Activated T-helper 1 cell treated with anti-CD3 and anti-CD28 coated beads, Interleukin-2, amount 50 U/mL, for 16 hours (primary cell): Measurements from ENCODE around the gene DLG2.
"Not testable (repeated sequence)": the region's sequence is repeated elsewhere in the genome, so short reads cannot be mapped to it uniquely, and the experiment has no call there.

Source experiments
- DNase-seq, 2 donors: peaks; one replicate each; pipeline ENCODE4 v3.0.0-alpha.2; 2020; ENCODE audit warnings: low read depth in 1 of 2, low spot score in 1 of 2

The DLG2 gene

DNA sequence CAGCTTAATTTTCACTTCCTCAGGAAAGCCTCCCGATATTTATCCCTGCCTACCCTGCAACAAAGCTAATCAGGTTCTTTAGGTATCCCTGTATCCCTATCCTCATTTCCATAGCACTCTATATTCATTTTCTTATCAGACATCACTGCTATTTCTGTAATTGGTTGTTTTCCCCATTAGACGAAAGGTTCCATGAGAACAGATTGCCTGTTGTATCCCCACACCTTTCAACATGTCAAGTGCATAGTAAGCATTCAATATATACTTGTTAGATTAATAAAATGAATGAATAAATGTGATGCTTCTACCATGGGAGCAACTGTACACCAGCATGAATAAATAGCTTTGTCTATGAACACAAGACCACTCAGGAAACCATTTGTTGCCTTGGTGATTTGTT lies 499.8 kb downstream of the DLG2 start:
- no peak for DNase-seq

DNA sequence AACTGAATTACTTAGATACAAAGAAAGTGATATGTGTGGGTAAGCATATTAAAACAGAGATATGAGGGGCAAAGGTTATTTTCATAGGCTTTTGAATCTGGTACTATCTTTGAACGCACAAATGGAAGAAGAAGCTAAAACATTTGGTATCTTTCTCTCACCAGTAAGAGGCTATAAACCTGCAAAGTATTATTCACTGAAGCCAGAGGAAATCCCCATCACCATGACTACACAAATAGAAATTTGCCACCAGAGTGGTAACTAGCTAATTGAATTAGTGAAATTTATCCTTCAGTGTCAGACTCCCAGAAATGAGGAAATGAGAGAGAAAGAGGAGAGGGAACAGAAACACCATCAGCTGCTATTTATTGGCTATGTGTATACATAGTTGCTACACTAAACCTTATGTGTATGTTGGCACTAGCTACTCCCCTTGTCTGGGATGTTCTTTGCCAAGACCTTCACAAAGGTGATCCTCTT lies 503.4 kb downstream of the DLG2 start:
- DNase-seq: no peak

DNA sequence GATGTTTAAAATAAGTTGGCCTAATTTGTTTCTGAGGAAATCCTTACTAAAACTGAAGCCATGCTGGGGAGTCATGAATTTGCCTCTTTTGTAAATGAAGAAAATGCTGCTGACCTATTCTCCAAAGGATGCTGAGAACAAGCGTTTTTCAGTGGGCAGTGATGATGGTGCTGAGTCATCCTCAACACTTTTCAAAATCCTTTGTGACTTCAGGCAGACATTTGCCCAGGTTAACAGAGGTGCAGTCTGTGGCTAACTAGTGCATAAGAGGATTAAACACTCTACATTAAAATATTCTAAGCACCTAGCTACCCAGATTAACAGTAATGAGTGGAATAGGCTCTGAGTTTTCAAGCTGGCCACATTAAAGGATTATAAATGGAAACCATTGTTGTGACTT lies 509.0 kb downstream of the DLG2 start:
- DNase-seq: no peak

DNA sequence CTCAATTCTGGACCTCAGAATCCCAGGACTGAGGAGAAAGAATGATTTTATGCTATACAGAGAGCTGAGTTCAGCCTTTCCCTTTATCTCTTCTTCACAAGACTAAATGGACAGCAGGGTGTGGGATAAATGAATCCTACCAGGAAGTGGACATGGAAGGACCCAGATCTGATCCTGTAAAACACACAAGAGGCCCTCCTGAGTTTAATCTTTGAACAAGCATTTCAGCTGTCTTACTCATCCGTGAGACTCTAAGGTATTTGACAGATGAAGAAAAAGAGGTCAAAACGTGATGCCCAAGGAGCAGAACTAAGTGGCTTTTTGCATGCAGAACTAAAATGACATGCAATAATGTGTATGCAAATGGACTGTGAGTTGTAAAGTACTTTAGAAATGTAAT lies 511.3 kb downstream of the DLG2 start:
- no peak for DNase-seq

DNA sequence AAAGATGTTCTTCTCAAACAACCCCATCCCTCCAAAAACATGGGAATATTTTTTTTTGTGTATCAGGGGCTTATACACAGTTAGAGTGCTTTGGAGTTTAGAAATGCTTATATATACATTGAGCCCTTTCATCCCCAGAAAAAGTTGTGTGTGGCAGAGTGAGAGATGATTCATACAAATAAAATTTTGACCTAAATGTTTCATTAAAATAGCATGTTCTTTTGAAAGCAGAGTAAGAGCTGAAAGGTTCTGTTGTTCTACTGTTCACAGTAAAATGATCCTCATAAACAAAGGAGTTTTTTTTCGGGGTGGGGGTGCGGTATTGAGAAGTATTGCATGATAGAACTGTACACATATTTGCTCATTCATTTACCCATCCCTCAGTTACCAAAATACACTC lies 512.4 kb downstream of the DLG2 start:
- no peak for DNase-seq

DNA sequence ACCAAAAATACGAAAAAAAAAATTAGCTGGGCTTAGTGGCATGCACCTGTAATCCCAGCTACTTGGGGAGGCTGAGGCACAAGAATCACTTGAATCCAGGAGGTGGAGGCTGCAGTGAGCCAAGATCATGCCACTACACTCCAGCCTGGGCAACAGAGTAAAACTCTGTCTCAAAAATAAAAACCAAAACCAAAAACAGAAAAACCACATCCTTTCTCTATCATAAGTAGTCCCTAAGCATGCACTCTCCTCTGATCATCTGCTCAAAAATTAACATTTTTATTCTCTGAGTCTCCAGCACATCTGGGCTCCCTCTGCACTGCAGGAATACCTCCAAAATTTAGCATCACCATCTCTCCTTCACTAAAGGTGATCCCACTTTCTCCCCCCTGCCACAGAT lies 516.9 kb downstream of the DLG2 start:
- not testable (repeated sequence) for DNase-seq

DNA sequence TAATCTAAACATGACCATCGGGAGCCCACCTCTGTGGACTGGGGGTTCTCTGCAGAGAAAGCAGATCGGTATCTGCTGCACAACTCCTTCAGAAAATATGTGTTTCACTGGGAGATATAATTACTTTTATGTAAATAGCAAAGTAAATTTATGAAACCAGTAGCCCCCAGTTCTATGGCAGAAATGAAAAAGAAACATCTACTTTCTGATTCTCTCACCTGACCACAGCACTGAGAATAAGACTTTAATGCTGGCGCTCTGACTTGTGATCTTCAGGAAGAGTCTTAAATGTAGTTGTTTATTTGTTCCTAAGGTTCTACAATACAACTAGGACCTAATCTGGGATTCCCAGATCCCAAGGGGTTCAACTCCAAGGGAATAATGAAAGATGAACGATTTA lies 518.0 kb downstream of the DLG2 start:
- no peak for DNase-seq

DNA sequence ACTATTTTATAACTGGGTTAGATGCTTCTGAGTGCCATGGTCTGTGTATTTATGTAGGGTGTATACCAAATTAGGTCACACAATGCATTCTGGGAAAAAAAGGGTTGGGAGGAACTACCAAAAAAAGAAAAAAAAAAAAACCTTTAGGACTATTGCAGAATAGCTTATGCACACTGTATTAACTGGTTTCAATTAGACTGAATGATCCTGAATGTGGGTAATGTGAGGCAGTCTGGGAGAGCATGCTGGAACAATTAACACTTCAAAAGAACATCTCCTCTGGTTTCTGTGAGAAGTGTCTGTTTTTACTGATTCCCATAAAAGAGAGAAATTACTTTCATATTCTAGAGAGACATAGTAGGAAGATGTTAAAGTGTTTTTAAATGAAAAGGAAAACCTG lies 521.3 kb downstream of the DLG2 start:
- DNase-seq: no peak

DNA sequence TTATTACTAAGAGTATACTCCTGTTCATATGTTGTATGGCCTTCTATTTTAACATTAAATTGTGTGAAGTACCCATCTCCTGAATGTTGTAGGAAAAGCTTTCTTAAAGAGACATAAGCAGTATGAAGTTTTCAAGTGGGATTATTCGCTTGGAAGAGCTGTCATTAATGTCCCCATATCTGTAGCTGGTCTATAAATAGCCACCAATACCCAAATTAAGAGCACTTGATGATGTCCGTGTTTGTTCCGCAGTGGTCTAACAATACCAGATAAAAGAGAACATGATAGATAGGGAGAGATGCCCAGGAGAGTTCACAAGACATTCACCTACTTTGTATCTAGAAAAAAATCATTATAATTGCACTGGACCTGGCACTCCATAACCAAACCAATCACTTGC lies 527.6 kb downstream of the DLG2 start:
- no peak for DNase-seq

DNA sequence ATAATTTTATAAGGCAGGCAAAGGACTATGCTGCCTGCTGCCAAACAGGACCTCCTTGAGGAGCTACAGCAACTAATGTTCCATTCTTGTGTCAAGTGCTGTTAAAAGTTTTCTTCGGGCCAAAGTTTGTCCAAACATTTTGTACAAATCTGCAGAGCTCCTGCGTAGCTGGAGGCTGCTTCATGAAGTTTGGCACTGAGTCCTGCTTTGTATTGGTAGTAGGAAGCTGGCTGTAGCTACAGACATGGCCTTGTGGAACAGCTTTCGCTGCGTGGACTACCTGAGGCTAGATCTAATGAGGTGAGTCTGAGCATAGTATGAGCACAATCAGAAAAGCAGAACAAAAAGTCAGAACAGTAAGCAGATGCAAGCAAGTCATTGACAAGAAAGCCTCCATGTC lies 528.1 kb downstream of the DLG2 start:
- DNase-seq: no peak

DNA sequence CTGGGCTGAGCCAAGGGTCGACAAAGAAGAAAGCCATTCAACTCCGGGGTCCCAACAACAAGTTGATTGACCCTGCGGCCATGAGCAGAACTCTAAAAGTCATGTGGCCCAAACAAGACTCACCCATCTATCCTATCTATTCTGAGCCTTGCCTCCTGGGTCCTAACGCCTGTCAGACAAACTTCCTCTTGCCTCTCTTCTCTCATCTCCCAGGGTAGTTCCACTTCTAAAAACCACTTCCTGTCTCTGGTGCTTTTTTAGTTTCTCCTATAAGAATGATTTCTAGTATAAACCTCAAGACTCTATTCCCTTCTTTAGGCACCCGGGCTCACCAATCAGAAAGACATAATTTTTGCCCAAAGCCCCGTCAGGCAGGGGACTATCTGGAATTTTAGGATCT lies 530.2 kb downstream of the DLG2 start:
- DNase-seq: no peak

DNA sequence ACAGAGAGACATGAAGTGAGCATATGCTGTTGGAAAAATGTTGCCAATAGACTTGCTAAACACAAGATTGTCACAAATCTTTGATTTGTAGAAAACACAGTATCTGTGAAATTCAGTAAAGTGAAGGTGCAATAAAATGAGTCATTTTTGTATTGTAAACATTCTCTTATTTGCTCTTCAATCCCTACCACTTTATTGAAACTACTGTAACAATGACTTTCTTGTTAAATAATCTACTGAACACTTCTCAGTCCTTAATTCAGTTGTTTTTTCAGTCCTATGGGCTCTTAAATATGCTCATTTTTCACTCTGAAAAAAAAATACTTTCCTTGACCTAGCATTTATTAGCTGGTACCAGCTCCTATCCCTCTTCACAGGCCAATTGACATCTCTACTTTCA lies 531.9 kb downstream of the DLG2 start:
- DNase-seq: no peak

DNA sequence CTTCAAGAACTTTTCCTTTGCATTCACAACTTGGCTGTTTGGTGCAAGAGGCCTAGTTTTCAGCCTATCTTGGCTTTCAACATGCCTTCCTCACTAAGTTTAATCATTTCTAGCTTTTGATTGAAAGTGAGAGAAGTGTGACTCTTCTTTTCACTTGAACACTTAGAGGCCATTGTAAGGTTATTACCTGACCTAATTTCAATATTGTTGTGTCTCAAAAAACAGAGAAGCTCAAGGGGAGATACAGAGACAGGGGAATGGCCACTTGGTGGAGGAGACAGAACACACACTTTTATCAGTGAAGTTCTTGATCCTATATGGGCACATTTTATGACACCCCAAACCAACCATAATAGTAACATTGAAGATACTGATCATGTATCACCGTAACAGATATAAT lies 532.3 kb downstream of the DLG2 start:
- no peak for DNase-seq

DNA sequence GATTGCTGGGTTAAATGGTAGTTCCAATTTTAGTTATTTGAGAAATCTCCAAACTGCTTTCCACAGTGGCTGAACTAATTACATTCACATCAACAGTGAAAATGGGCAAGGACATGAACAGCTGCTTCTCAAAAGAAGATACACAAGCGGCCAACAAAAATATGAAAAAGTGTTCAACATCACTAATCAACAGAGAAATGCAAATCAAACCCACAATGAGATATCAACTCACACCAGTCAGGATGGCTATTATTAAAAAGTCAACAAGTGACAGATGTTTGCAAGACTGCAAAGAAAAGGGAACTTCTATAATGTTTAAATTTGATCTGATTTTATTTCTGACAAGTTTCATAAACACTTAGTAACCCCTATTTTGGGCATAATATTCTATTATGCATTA lies 537.5 kb downstream of the DLG2 start:
- no peak for DNase-seq

DNA sequence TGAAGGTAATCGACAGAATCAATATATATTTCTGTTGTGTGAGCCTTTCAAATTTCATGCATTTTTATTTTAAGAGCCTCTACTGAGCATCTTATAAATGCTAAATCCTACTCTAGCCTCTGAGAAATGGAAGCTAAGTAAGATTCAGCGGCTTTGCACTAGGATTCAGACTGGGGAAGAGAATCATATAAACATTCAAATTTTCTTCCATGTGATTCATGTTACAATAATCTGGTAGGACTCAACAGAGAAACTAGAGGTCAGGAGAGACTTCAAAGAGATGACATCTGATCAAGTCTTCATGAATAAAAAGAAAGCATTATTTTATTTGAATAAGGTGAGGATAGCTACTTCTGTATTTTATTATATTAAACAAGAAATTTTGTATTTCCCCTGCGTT lies 538.9 kb downstream of the DLG2 start:
- DNase-seq: no peak

DNA sequence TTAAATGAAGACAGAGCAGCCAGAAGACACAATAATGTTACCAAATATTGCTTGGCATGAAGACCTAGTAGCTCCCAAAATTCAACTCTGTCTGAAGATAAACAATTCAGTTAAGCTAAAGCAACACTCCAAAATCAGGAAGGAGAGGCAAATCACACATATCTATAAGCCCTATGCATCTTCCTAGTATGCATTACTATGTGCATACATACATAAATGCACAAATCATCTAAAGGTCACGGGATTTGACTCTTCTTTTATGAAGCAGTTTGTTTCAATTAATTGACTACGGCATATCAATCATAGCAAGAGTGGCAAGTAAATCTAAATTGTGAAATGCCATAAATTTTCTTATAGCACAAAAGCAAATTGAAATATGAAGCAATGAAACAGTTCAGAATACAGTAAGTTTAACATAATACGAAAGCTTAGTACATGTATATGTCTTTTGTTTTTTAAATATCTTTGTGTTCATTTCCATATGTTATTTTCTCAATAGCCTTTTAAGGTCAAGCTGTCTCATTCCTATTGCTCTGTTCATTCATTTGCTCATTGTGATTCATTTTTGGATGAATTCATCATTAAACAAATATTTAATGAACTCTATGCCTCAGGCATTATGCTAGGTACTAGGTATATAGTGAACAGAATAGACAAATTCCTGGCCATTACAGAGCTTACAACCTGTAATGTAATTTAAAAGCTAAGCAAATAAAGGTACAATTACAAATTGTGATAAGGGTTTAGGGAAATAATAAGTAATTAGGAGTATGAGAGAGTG lies 540.5 kb downstream of the DLG2 start:
- DNase-seq: no peak

DNA sequence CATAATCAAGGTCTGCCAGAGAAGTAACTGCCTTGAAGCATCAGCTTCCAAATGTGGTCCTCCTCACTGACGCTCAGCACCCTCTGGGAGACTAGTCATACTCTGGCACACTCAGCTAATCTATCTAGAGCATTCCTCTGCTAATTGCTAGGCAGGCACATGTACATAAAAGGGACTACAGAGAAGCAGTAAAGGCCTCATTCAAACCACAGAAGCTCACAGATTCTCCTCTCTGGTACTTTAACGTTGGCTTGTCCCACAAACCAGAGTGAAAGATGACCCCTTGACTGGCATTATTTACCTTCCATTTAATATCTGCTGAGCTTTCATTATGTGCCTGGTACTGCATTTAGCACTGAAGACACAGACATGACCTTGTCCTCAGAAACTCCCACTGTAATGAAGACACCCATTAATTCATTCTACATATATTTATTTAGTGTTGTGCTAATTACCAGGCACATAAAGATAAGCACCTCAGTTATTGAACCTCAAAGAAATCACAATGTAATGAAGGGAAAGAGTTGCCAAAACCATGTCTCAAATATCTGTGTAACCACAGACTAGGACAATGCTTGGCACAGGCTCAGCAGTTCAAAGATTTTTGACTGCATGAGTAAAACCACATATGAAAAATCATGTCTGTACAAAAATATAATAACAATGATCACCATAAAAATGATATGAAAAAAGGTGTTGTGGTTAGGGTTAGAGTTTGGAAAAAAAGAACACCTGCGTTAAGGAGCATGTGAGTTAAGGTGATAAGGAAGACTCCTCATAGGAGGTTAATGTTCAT lies 550.4 kb downstream of the DLG2 start:
- no peak for DNase-seq

DNA sequence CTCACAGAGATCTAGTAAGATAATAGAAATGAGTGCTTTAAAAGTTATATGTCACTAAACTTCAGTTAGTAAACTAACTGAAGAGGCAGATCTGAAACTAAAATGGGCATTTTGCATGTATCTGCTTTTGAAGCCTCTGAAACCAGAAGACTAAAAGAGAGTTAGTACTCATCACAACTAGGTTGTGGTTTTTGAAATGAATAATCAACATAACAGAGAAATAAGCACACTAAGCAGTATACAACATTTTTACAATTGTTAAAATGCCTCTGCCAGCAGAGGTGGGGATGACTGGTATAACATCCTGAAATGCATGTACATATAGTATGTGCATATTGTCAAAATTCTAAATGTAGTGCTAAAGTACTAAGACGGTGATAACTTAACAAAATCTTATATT lies 564.5 kb downstream of the DLG2 start:
- no peak for DNase-seq

DNA sequence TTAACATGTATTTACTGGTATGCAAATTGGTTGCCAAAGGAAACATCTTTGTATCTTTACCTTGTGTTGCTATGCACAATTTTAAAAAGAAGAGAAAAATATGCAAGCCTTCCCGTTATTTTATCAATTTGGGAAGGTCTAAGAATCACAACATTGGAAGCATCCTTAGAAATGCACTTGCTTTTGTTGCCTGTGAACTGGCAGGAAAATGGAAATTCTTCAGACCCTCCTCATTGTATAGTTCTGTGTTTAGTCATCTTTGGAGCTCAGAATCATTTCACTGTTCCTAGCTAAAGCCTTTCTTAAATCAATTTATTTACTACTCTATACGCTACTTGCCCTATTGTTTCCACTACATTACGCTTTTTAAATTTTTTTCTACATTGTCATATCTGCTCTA lies 574.5 kb downstream of the DLG2 start:
- DNase-seq: no peak

DNA sequence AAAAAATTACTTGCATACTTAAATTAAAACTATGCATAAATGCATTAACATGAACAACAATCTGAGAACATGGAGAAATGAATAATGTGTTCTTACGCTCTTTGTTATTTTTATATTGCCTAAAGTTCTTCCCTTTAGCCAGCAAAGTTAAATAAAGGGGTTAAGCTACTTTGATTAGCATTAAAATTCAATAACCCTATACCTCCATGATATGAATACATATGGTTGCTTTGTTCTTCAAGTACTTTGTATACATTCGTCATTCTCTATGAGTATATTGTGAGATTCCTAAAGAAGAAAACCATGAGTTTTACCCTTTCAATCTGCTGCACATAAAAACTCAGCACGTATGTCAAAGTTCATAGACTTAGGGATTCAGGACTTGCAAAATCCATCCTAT lies 578.3 kb downstream of the DLG2 start:
- DNase-seq: no peak

DNA sequence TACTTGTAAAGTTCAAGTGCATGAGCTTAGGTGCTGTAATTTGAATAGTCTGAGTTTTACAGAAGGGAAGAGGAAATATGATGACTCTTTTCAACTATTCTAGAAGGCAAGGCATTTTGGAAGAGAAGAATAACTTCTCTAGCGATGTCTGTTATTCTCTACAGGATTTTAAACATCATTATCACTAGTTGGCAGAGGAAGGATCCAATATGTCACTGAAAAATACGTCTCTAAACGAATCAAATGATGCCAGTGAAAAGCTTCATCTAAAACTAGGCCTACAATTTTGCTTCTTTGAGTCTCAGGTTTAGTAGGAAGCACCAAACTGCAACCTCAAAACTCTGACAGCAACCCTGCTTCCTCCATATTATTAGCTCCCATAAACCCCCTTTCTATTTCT lies 581.4 kb downstream of the DLG2 start:
- no peak for DNase-seq

DNA sequence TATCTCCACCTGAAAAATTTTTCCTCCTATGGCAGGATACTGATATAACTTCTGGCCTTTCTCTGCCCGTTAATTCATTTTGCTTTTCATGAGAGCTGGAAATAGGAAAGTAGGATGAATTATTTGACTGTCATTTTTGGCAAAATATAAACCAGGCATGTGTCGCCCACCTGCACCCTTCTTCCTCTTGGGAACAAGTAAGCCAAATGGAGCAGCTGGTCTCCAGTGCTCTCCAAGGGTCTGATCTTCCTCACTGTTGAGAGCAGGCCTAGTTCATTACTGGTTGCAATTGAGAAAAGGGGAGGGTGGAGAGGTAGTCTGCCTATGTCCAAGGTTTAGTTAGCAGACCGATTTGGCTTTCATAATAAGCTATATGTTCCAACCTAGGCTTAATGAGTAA lies 582.2 kb downstream of the DLG2 start:
- DNase-seq: no peak

DNA sequence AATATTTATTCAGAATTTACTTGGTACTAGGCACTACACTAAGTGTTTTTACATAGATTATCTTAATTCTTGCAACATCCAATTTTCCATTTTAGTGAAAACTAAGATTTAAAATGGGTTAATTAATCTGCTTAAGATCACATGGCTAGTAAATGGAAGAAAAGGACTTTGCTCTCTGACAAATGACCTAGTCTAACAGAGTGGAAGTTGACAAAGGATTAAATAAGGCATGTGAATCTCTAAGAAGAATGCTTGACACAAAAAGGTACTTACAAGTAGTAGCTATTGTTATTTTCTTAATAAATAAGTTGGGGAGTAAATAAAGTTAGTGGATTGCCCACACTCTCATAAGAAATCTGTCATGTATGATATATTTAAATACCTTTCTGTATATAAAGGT lies 584.8 kb downstream of the DLG2 start:
- DNase-seq: no peak
